Spleen (tissue), 7 donors: Measurements from ENCODE around the gene BMPER.

Experiments
- POLR2AphosphoS5 ChIP-seq, 3 donors: sonication (generic); formaldehyde crosslinking; IDR thresholded peaks; one replicate each; pipeline ENCODE4 v1.5.1; 2017; ENCODE audit warnings: antibody characterized with exemption in 3 of 3
- TF ChIP-seq, protein P1 (sequence below), 11 experiments: fragments of 200-600 bp in 7 of 11; fragments of 450-650 bp in 4 of 11; sonication (generic) in 4 of 11; IDR thresholded peaks in 8 of 11; conservative IDR thresholded peaks in 3 of 11; 1 replicate in 7 of 11; 2 replicates in 4 of 11; pipeline versions ENCODE4 v1.4.0 to v1.8.0; 2016 to 2021; ENCODE audit warnings: antibody characterized with exemption in 11 of 11, inconsistent platforms in 4 of 11, mild to moderate bottlenecking in 1 of 11
- donor health status: DM: no; HTN: no; CAD: no; lungs with moderate emphysema.
- donor health status: DM: no; HTN: no; CAD: no.
- donor health status: DM: no; HTN: no; CAD: no.

DNA sequence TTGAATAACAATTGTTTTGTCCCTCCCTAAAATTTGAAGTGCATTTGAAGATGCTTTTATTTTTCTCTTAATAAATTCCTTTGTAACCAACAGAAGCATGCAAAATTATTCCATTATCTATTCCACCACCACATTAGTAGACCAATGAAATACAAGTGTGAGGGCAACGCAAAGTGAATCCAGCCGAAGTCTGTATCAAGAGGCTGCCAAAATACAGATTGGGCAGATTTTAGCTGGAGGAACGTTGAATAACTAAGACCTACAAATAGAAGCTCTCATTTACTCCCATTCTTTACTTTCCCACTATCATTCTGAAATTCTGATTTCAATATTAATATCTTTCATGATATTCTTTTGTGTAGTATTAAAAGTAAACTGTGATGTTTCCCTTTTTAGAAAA lies 233.7 kb downstream of the BMPER start:
- no peak for TF ChIP-seq POLR2AphosphoS5 (IDR thresholded peaks at IDR 0.05)
- TF ChIP-seq, protein P1, sequence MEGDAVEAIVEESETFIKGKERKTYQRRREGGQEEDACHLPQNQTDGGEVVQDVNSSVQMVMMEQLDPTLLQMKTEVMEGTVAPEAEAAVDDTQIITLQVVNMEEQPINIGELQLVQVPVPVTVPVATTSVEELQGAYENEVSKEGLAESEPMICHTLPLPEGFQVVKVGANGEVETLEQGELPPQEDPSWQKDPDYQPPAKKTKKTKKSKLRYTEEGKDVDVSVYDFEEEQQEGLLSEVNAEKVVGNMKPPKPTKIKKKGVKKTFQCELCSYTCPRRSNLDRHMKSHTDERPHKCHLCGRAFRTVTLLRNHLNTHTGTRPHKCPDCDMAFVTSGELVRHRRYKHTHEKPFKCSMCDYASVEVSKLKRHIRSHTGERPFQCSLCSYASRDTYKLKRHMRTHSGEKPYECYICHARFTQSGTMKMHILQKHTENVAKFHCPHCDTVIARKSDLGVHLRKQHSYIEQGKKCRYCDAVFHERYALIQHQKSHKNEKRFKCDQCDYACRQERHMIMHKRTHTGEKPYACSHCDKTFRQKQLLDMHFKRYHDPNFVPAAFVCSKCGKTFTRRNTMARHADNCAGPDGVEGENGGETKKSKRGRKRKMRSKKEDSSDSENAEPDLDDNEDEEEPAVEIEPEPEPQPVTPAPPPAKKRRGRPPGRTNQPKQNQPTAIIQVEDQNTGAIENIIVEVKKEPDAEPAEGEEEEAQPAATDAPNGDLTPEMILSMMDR (IDR thresholded peaks at IDR 0.05 in 8 of 11, conservative IDR thresholded peaks at IDR 0.05 in 3 of 11), result no peak
